Measurements from ENCODE around the gene DHRS9. TPM values are rescaled to one million over a fixed set of nuclear protein-coding genes. Genes with fewer than 3 reads are reported as not detected.

Gene DHRS9
- total and polyA plus RNA-seq, 4 donors = 1.5 to 17.2 (median 4.0) TPM

GRCh38 chr2:169091256-169091655 is 21.9 kb downstream of the DHRS9 start:
- Histone ChIP-seq H3K27me3 (ENCODE audit: control insufficient read depth in 3 of 3, insufficient read depth in 3 of 3, low read length in 2 of 3) (no peaks in the 10 kb centered on the region), H3K36me3 (ENCODE audit: control insufficient read depth in 4 of 4, insufficient read depth in 4 of 4, low read length in 4 of 4) (no peaks in the 10 kb centered on the region), H3K27ac (ENCODE audit: low read depth in 1 of 2, low read length in 1 of 2) (no peak overlapping the region), H3K9me3 (ENCODE audit: control insufficient read depth in 4 of 4, insufficient read depth in 3 of 4, low read length in 3 of 4) (no peaks in the 10 kb centered on the region), H3K9ac (ENCODE audit: insufficient read depth in 1 of 2, low read length in 2 of 2) (no peak overlapping the region), H3K4me1 (ENCODE audit: control insufficient read depth in 5 of 5, insufficient read depth in 5 of 5, low read length in 5 of 5) (peaks cover 0 to 6% (median 0%) of the 10 kb centered on the region in 5 donors), H3K4me3 (no peak overlapping the region)
- no peak for DNase-seq
- no peak for ATAC-seq (ENCODE audit: insufficient read depth, low FRiP score)
- no peak for TF ChIP-seq CTCF (IDR thresholded peaks at IDR 0.05; ENCODE audit: control extremely low read depth, extremely low read depth)
- 58 to 61% methylated on average over 3 of the region's 3 CpGs for WGBS, 2 donors

- Histone ChIP-seq H3K9me3 (ENCODE audit: control insufficient read depth in 4 of 4, insufficient read depth in 3 of 4, low read length in 3 of 4) (no peaks in the 10 kb centered on the region), H3K27me3 (ENCODE audit: control insufficient read depth in 3 of 3, insufficient read depth in 3 of 3, low read length in 2 of 3) (no peaks in the 10 kb centered on the region), H3K4me1 (ENCODE audit: control insufficient read depth in 5 of 5, insufficient read depth in 5 of 5, low read length in 5 of 5) (peaks cover 0 to 6% (median 0%) of the 10 kb centered on the region in 5 donors), H3K4me3 (no peak overlapping the region), H3K27ac (ENCODE audit: low read depth in 1 of 2, low read length in 1 of 2) (no peak overlapping the region), H3K36me3 (ENCODE audit: control insufficient read depth in 4 of 4, insufficient read depth in 4 of 4, low read length in 4 of 4) (no peaks in the 10 kb centered on the region), H3K9ac (ENCODE audit: insufficient read depth in 1 of 2, low read length in 2 of 2) (no peak overlapping the region)
- WGBS, 2 donors = 56 to 72% methylated on average over 8 of the region's 8 CpGs
- no peak for DNase-seq
- TF ChIP-seq CTCF (IDR thresholded peaks at IDR 0.05; ENCODE audit: control extremely low read depth, extremely low read depth) = no peak
- peak; percentile 12 for ATAC-seq (ENCODE audit: insufficient read depth, low FRiP score)
Observed at GRCh38 chr2:169091761-169092519, 22.6 kb downstream of the DHRS9 start.

GRCh38 chr2:169093535-169093934 is 24.2 kb downstream of the DHRS9 start:
- no peak overlapping the region for H3K4me3 ChIP-seq
- no peak for DNase-seq
- TF ChIP-seq CTCF (IDR thresholded peaks at IDR 0.05; ENCODE audit: control extremely low read depth, extremely low read depth) = no peak
- no peaks in the 10 kb centered on the region for H3K36me3 ChIP-seq (ENCODE audit: control insufficient read depth in 4 of 4, insufficient read depth in 4 of 4, low read length in 4 of 4)
- 61 to 65% methylated on average over 2 of the region's 2 CpGs for WGBS, 2 donors
- no peak overlapping the region for H3K9ac ChIP-seq (ENCODE audit: insufficient read depth in 1 of 2, low read length in 2 of 2)
- H3K27ac ChIP-seq (ENCODE audit: low read depth in 1 of 2, low read length in 1 of 2) = no peak overlapping the region
- peaks cover 0 to 6% (median 0%) of the 10 kb centered on the region in 5 donors for H3K4me1 ChIP-seq (ENCODE audit: control insufficient read depth in 5 of 5, insufficient read depth in 5 of 5, low read length in 5 of 5)
- no peaks in the 10 kb centered on the region for H3K9me3 ChIP-seq (ENCODE audit: control insufficient read depth in 4 of 4, insufficient read depth in 3 of 4, low read length in 3 of 4)
- no peaks in the 10 kb centered on the region for H3K27me3 ChIP-seq (ENCODE audit: control insufficient read depth in 3 of 3, insufficient read depth in 3 of 3, low read length in 2 of 3)
- ATAC-seq (ENCODE audit: insufficient read depth, low FRiP score) = no peak
